Measurements from ENCODE around the gene PSORS1C2. TPM values are rescaled to one million over a fixed set of nuclear protein-coding genes. Genes with fewer than 3 reads are reported as not detected.

The PSORS1C2 gene
- total and polyA plus RNA-seq, 4 donors: not detected

DNA sequence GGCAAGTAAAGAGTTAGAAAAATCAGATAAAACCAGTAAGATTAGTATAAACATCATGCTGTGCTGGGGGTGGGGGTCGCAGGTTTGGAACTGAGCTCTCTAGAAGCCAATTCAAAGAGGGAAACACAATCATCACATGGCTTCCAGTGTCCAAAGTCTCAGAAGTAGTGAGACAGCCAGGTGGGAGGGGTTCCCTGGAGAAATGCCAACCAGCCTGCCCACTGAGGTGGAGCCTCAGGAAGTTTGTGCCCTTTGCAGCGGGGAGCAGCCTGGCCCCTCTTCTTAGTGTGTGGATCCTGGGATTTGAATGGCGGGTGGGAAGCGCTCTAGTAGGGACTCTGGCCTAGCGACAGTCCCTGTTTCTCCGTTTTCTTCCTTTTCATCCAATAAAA lies 47.9 kb downstream of the PSORS1C2 start:
- H3K4me1 ChIP-seq (ENCODE audit: control insufficient read depth in 4 of 4, insufficient read depth in 4 of 4, low read length in 3 of 4): peaks cover 0 to 1% (median 0%) of the 10 kb centered on the region in 4 donors
- H3K4me3 ChIP-seq (ENCODE audit: low read depth in 1 of 3, low read length in 3 of 3): no peak overlapping the region
- TF ChIP-seq RAD21 (IDR thresholded peaks at IDR 0.05) (no peak), HNF4A (conservative IDR thresholded peaks at IDR 0.05) (no peak), GABPA (IDR thresholded peaks at IDR 0.05 in 1 of 2, conservative IDR thresholded peaks at IDR 0.05 in 1 of 2) (no peak), EGR1 (IDR thresholded peaks at IDR 0.05; ENCODE audit: low read depth in 2 of 2) (no peak), SP1 (IDR thresholded peaks at IDR 0.05) (no peak), JUND (IDR thresholded peaks at IDR 0.05) (no peak), NR2F2 (IDR thresholded peaks at IDR 0.05) (no peak), TAF1 (conservative IDR thresholded peaks at IDR 0.05) (no peak), YY1 (IDR thresholded peaks at IDR 0.05) (no peak), FOXA1 (IDR thresholded peaks at IDR 0.05) (no peak), HNF4G (IDR thresholded peaks at IDR 0.05) (no peak)
- TF ChIP-seq, protein P1, sequence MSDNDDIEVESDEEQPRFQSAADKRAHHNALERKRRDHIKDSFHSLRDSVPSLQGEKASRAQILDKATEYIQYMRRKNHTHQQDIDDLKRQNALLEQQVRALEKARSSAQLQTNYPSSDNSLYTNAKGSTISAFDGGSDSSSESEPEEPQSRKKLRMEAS (IDR thresholded peaks at IDR 0.05): no peak
- TF ChIP-seq, protein P2, sequence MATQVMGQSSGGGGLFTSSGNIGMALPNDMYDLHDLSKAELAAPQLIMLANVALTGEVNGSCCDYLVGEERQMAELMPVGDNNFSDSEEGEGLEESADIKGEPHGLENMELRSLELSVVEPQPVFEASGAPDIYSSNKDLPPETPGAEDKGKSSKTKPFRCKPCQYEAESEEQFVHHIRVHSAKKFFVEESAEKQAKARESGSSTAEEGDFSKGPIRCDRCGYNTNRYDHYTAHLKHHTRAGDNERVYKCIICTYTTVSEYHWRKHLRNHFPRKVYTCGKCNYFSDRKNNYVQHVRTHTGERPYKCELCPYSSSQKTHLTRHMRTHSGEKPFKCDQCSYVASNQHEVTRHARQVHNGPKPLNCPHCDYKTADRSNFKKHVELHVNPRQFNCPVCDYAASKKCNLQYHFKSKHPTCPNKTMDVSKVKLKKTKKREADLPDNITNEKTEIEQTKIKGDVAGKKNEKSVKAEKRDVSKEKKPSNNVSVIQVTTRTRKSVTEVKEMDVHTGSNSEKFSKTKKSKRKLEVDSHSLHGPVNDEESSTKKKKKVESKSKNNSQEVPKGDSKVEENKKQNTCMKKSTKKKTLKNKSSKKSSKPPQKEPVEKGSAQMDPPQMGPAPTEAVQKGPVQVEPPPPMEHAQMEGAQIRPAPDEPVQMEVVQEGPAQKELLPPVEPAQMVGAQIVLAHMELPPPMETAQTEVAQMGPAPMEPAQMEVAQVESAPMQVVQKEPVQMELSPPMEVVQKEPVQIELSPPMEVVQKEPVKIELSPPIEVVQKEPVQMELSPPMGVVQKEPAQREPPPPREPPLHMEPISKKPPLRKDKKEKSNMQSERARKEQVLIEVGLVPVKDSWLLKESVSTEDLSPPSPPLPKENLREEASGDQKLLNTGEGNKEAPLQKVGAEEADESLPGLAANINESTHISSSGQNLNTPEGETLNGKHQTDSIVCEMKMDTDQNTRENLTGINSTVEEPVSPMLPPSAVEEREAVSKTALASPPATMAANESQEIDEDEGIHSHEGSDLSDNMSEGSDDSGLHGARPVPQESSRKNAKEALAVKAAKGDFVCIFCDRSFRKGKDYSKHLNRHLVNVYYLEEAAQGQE (IDR thresholded peaks at IDR 0.05): no peak
- TF ChIP-seq, protein P3, sequence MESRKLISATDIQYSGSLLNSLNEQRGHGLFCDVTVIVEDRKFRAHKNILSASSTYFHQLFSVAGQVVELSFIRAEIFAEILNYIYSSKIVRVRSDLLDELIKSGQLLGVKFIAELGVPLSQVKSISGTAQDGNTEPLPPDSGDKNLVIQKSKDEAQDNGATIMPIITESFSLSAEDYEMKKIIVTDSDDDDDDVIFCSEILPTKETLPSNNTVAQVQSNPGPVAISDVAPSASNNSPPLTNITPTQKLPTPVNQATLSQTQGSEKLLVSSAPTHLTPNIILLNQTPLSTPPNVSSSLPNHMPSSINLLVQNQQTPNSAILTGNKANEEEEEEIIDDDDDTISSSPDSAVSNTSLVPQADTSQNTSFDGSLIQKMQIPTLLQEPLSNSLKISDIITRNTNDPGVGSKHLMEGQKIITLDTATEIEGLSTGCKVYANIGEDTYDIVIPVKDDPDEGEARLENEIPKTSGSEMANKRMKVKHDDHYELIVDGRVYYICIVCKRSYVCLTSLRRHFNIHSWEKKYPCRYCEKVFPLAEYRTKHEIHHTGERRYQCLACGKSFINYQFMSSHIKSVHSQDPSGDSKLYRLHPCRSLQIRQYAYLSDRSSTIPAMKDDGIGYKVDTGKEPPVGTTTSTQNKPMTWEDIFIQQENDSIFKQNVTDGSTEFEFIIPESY (IDR thresholded peaks at IDR 0.05): no peak
- H3K9ac ChIP-seq (ENCODE audit: low read depth in 1 of 2, low read length in 2 of 2): no peak overlapping the region
- WGBS: 93% methylated on average over 6 of the region's 6 CpGs
- H3K27me3 ChIP-seq (ENCODE audit: control insufficient read depth in 4 of 4, insufficient read depth in 4 of 4, low read length in 3 of 4): no peaks in the 10 kb centered on the region
- no peak overlapping the region for H3K27ac ChIP-seq (ENCODE audit: low read depth in 1 of 2, low read length in 2 of 2)
- no peaks in the 10 kb centered on the region for H3K36me3 ChIP-seq (ENCODE audit: control insufficient read depth in 4 of 4, insufficient read depth in 3 of 4, low read depth in 1 of 4, low read length in 3 of 4)
- DNase-seq (ENCODE audit: low spot score): no peak
- no peaks in the 10 kb centered on the region for H3K9me3 ChIP-seq (ENCODE audit: control insufficient read depth in 4 of 4, low read length in 3 of 4)

DNA sequence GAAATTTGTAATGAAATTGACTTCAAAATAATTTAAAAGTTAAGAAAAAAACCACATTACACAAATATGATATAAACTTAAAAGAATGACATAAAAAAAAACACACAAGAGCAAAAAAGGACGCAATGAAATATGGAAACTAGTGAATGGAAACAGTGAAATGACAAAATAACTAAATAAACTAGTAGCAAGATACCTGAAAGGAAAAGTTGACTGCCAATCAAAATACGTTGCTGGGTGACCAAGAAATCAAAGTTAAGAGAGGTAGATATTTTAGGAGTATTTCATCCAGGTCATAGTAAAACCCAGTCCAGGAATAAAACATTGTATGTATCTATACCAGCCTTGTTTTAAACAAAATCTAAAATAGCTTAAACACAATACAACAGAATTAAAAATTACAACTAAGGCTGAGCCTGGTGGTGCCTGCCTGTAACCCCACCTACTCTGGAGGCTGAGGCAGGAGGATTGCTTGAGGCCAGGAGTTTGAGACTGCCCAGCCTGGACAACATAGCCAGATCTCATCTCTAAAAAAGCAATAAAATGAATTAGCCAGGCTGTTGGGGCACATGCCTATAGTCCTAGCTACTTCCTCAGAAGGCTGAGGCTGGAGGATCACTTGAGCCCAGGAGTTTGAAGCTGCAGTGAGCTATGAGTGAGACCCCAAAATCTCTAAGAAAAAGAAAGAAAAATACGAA lies 48.4 kb downstream of the PSORS1C2 start:
- Histone ChIP-seq H3K27ac (ENCODE audit: low read depth in 1 of 2, low read length in 2 of 2) (no peak overlapping the region), H3K9ac (ENCODE audit: low read depth in 1 of 2, low read length in 2 of 2) (no peak overlapping the region), H3K4me3 (ENCODE audit: low read depth in 1 of 3, low read length in 3 of 3) (no peak overlapping the region), H3K9me3 (ENCODE audit: control insufficient read depth in 4 of 4, low read length in 3 of 4) (no peaks in the 10 kb centered on the region), H3K4me1 (ENCODE audit: control insufficient read depth in 4 of 4, insufficient read depth in 4 of 4, low read length in 3 of 4) (peaks cover 0 to 1% (median 0%) of the 10 kb centered on the region in 4 donors), H3K36me3 (ENCODE audit: control insufficient read depth in 4 of 4, insufficient read depth in 3 of 4, low read depth in 1 of 4, low read length in 3 of 4) (no peaks in the 10 kb centered on the region), H3K27me3 (ENCODE audit: control insufficient read depth in 4 of 4, insufficient read depth in 4 of 4, low read length in 3 of 4) (no peaks in the 10 kb centered on the region)
- DNase-seq (ENCODE audit: low spot score): no peak
- no peak for TF ChIP-seq NR2F2 (IDR thresholded peaks at IDR 0.05)
- WGBS: 86% methylated on average over 3 of the region's 3 CpGs

Small RNA genes within 50 kb of the gene (small RNA-seq; reads per million reads assigned to genes)
- not detected for gene POLR2LP1

Other genes with a start within 250 kb of the PSORS1C2 start
- 10 to 100 TPM; 11.0 to 13.6 TPM for gene GTF2H4, start 230.9 kb downstream of the PSORS1C2 start, total RNA-seq
- 10 to 100 TPM in 1 of 2 donors, 1 to 10 TPM in 1; 6.2 to 15.8 TPM for gene GTF2H4, start 230.9 kb downstream of the PSORS1C2 start, polyA plus RNA-seq
- gene VARS2, start 224.8 kb downstream of the PSORS1C2 start, total RNA-seq: 10 to 100 TPM; 10.2 to 23.3 TPM
- gene VARS2, start 224.8 kb downstream of the PSORS1C2 start, polyA plus RNA-seq: 10 to 100 TPM in 1 of 2 donors, 1 to 10 TPM in 1; 9.4 to 22.4 TPM
- not detected for gene SFTA2, start 206.9 kb downstream of the PSORS1C2 start, total RNA-seq
- gene SFTA2, start 206.9 kb downstream of the PSORS1C2 start, polyA plus RNA-seq: under 1 TPM in 1 of 2 donors, not detected in 1; 0.60 TPM
- under 1 TPM in 1 of 2 donors, not detected in 1; under 0.01 TPM for gene MUCL3, start 198.1 kb downstream of the PSORS1C2 start, total RNA-seq
- not detected for gene MUCL3, start 198.1 kb downstream of the PSORS1C2 start, polyA plus RNA-seq
- not detected for gene MUC21, start 155.3 kb downstream of the PSORS1C2 start, total RNA-seq
- under 1 TPM in 1 of 2 donors, not detected in 1; 0.02 TPM for gene MUC21, start 155.3 kb downstream of the PSORS1C2 start, polyA plus RNA-seq
- not detected for gene MUC22, start 128.6 kb downstream of the PSORS1C2 start, total RNA-seq
- not detected for gene MUC22, start 128.6 kb downstream of the PSORS1C2 start, polyA plus RNA-seq
- not detected for gene C6orf15, start 26.5 kb downstream of the PSORS1C2 start, total RNA-seq
- gene C6orf15, start 26.5 kb downstream of the PSORS1C2 start, polyA plus RNA-seq: not detected
- under 1 TPM in 1 of 2 donors, not detected in 1; under 0.01 TPM for gene PSORS1C1, start 24.3 kb downstream of the PSORS1C2 start, total RNA-seq
- gene PSORS1C1, start 24.3 kb downstream of the PSORS1C2 start, polyA plus RNA-seq: under 1 TPM in 1 of 2 donors, not detected in 1; 0.08 TPM
- gene CDSN, start 18.6 kb downstream of the PSORS1C2 start, total RNA-seq: not detected
- not detected for gene CDSN, start 18.6 kb downstream of the PSORS1C2 start, polyA plus RNA-seq
- 1 to 10 TPM; 6.9 to 9.9 TPM for gene CCHCR1, start 18.7 kb upstream of the PSORS1C2 start, total RNA-seq
- gene CCHCR1, start 18.7 kb upstream of the PSORS1C2 start, polyA plus RNA-seq: 1 to 10 TPM; 3.1 to 5.6 TPM
- gene TCF19, start 19.5 kb upstream of the PSORS1C2 start, total RNA-seq: 10 to 100 TPM in 1 of 2 donors, under 1 TPM in 1; 0.67 to 16.8 TPM
- gene TCF19, start 19.5 kb upstream of the PSORS1C2 start, polyA plus RNA-seq: 1 to 10 TPM in 1 of 2 donors, under 1 TPM in 1; 0.63 to 3.4 TPM
- 1 to 10 TPM in 1 of 2 donors, not detected in 1; 3.2 TPM for gene POU5F1, start 31.6 kb upstream of the PSORS1C2 start, total RNA-seq
- gene POU5F1, start 31.6 kb upstream of the PSORS1C2 start, polyA plus RNA-seq: under 1 TPM in 1 of 2 donors, not detected in 1; 0.32 TPM
- gene HLA-C, start 133.0 kb upstream of the PSORS1C2 start, total RNA-seq: 100 to 1,000 TPM; 249 to 292 TPM
- 100 to 1,000 TPM; 232 to 317 TPM for gene HLA-C, start 133.0 kb upstream of the PSORS1C2 start, polyA plus RNA-seq
- 100 to 1,000 TPM; 341 to 369 TPM for gene HLA-B, start 218.1 kb upstream of the PSORS1C2 start, total RNA-seq
- gene HLA-B, start 218.1 kb upstream of the PSORS1C2 start, polyA plus RNA-seq: 100 to 1,000 TPM; 464 to 864 TPM

All from liver (tissue), 10 donors.